Caco-2 (cell line): ENCODE measurements around the gene PALLD. TPM values are rescaled to one million over a fixed set of nuclear protein-coding genes. Genes with fewer than 3 reads are reported as not detected.

Experiments
- BruUV-seq: library from RNA; stranded (reverse); fragments of 400-500 nt; replicated peaks from 2 replicates; lab custom pipeline; 2021; lab: Mats Ljungman, UMichigan
- CTCF ChIA-PET: fragments of 300-600 bp; sonication (Branson Sonifier 250); formaldehyde crosslinking; loops from one replicate; lab custom pipeline; 2022; ENCODE audit warnings: antibody characterized with exemption; lab: Charles Lee
- POLR2A ChIA-PET: fragments of 300-600 bp; sonication (Branson Sonifier 250); formaldehyde crosslinking; loops from one replicate; lab custom pipeline; 2022; ENCODE audit warnings: antibody characterized with exemption; lab: Charles Lee
- DNase-seq, 2 experiments: peaks; one replicate each; pipeline versions ENCODE4 v3.0.0 to v3.0.0-alpha.2; 2020 to 2022
- H3K27me3 ChIP-seq: replicated peaks from 2 replicates; pipeline ENCODE4 v1.6.0; 2011; ENCODE audit warnings: low read length; ENCODE audit not compliant: control insufficient read depth, insufficient read depth
- H3K36me3 ChIP-seq: 2 replicates; pipeline ENCODE4 v1.5.1; 2011; ENCODE audit warnings: low read length; ENCODE audit not compliant: control insufficient read depth, insufficient read depth
- H3K4me1 ChIP-seq: fragments of 250-450 bp; sonication (Bioruptor Pico); 2 replicates; pipeline ENCODE4 v1.5.1; 2020; ENCODE audit warnings: mild to moderate bottlenecking
- H3K4me3 ChIP-seq: 2 replicates; pipeline ENCODE4 v1.5.1; 2011; ENCODE audit warnings: low read depth, mild to moderate bottlenecking, control low read depth, low read length
- H3K9me3 ChIP-seq: fragments of 250-450 bp; sonication (Bioruptor Pico); 2 replicates; pipeline ENCODE4 v1.5.1; 2020; ENCODE audit warnings: mild to moderate bottlenecking, moderate library complexity
- H3K27ac Mint-ChIP-seq: one replicate; pipeline ENCODE4 v1.8.0; 2022; ENCODE audit warnings: mixed read lengths; ENCODE audit not compliant: unreplicated experiment
- H3K27me3 Mint-ChIP-seq: one replicate; pipeline ENCODE4 v1.8.0; 2022; ENCODE audit warnings: mixed read lengths; ENCODE audit not compliant: insufficient read depth, unreplicated experiment
- H3K36me3 Mint-ChIP-seq: one replicate; pipeline ENCODE4 v1.8.0; 2022; ENCODE audit warnings: mild to moderate bottlenecking, mixed read lengths; ENCODE audit not compliant: insufficient read depth, unreplicated experiment
- H3K4me1 Mint-ChIP-seq: one replicate; pipeline ENCODE4 v1.8.0; 2022; ENCODE audit warnings: low read depth, mixed read lengths; ENCODE audit not compliant: unreplicated experiment
- H3K4me3 Mint-ChIP-seq: one replicate; pipeline ENCODE4 v1.8.0; 2022; ENCODE audit warnings: mild to moderate bottlenecking, moderate library complexity, mixed read lengths; ENCODE audit not compliant: unreplicated experiment
- H3K9me3 Mint-ChIP-seq: one replicate; pipeline ENCODE4 v1.8.0; 2022; ENCODE audit warnings: mixed read lengths; ENCODE audit not compliant: unreplicated experiment
- CTCF ChIP-seq, 2 experiments: fragments of 200-600 bp in 1 of 2; IDR thresholded peaks; 1 replicate in 1 of 2; 2 replicates in 1 of 2; pipeline versions ENCODE4 v1.5.1 to v1.8.0; 2011 to 2022; ENCODE audit warnings: antibody characterized with exemption in 1 of 2, control low read depth in 1 of 2, inconsistent platforms in 1 of 2, low read depth in 1 of 2, low read length in 1 of 2, mild to moderate bottlenecking in 1 of 2, moderate library complexity in 1 of 2; ENCODE audit not compliant: insufficient read depth in 1 of 2, severe bottlenecking in 1 of 2, unreplicated experiment in 1 of 2
- intact Hi-C: fragments of 100-400 bp; cut with micrococcal nuclease; formaldehyde crosslinking; loops from one replicate; pipeline ENCODE4 v1.10.0; 2022; ENCODE audit not compliant: unreplicated experiment
- total RNA-seq: library from RNA; stranded (reverse); gene quantifications from 2 replicates; pipeline ENCODE4 v1.2.3, GENCODE V29; 2022

Gene PALLD
- total RNA-seq, 1 experiment from 2014 or later = 12.3 TPM

- no peaks in the 10 kb centered on the region for H3K9me3 Mint-ChIP-seq
- H3K27me3 ChIP-seq = no peaks in the 10 kb centered on the region; the same call in 1 of the 2 replicates
- no peaks in the 10 kb centered on the region for H3K4me1 ChIP-seq
- H3K27ac Mint-ChIP-seq = no peak overlapping the region
- peaks cover 3% of the 10 kb centered on the region for H3K27me3 Mint-ChIP-seq
- ChIA-PET CTCF (interaction anchor here (0.6 to 2.7 kb wide), 3 partner anchors 208 to 394 kb away, joined by 3 to 9 read pairs (median 4); no protein-coding TSS in a partner anchor), POLR2A (no interaction called here)
- peak; percentile 36 to 58 for TF ChIP-seq CTCF (IDR thresholded peaks at IDR 0.05; ENCODE audit: insufficient read depth in 1 of 2, low read depth in 1 of 2, low read length in 1 of 2, severe bottlenecking in 1 of 2, unreplicated experiment in 1 of 2)
- BruUV-seq = no TSS peak
- H3K4me3 Mint-ChIP-seq = no peak overlapping the region
- intact Hi-C loops = loop anchor here (1.0 to 10.0 kb wide), 6 partner anchors 155 to 776 kb away; no protein-coding TSS in a partner anchor
- H3K36me3 Mint-ChIP-seq = no peaks in the 10 kb centered on the region
- H3K9me3 ChIP-seq = no peaks in the 10 kb centered on the region
- no peaks in the 10 kb centered on the region for H3K4me1 Mint-ChIP-seq
- H3K4me3 ChIP-seq = no peak overlapping the region
- no peaks in the 10 kb centered on the region for H3K36me3 ChIP-seq
- DNase-seq = peak; percentile 30 to 36
Observed at GRCh38 chr4:168710353-168710946, 213.6 kb downstream of the PALLD start.

DNA sequence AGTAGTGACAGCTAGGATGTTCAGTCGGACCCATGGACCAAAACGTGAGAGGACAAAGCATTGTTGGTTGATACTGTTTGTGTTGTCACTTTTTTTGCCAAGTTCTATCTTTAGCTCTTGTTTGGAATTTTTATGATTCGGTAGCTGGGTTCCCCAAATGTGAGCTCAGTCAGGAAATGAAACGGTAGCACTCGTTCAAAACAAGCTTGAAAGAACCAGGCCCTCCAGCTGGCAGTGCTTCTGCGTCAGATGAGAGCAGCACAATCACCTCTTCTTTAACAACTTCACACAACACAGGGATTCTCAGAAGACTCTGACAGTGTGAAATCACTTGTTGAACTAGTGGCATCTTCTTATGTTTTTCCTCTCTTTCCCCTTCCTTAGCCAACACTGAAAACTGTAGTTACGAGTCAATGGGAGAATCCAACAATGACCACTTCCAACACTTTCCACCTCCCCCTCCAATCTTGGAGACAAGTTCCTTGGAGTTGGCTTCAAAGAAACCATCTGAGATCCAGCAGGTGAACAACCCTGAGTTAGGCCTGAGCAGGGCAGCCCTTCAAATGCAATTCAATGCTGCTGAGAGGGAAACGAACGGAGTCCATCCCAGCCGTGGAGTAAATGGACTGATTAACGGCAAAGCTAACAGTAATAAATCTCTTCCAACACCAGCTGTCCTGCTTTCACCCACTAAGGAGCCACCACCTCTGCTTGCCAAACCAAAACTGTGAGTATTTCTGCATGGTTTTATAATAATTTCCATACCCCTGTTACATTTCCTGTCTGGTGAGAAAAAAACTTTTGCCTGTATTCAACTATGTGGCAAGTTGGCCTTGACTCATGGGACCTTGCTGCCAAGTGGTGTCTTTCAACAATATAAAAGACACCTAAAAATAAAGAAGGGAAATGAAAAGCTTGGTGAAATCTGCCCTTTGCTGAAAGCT lies 214.6 kb downstream of the PALLD start:
- intact Hi-C loops = loop anchor here (2.0 to 10.0 kb wide), 3 partner anchors 295 to 775 kb away; no protein-coding TSS in a partner anchor
- Histone ChIP-seq H3K27me3 (no peaks in the 10 kb centered on the region; the same call in 1 of the 2 replicates), H3K9me3 (no peaks in the 10 kb centered on the region), H3K4me1 (no peaks in the 10 kb centered on the region), H3K36me3 (no peaks in the 10 kb centered on the region), H3K4me3 (no peak overlapping the region)
- CTCF ChIA-PET = interaction anchor here (0.6 to 2.7 kb wide), 4 partner anchors 12 to 395 kb away, joined by 3 to 9 read pairs (median 4); no protein-coding TSS in a partner anchor
- H3K4me1 Mint-ChIP-seq = no peaks in the 10 kb centered on the region
- no peak overlapping the region for H3K4me3 Mint-ChIP-seq
- TF ChIP-seq CTCF (IDR thresholded peaks at IDR 0.05; ENCODE audit: insufficient read depth in 1 of 2, low read depth in 1 of 2, low read length in 1 of 2, severe bottlenecking in 1 of 2, unreplicated experiment in 1 of 2) = no peak
- POLR2A ChIA-PET = no interaction called here
- BruUV-seq = no TSS peak
- peaks cover 3% of the 10 kb centered on the region for H3K27me3 Mint-ChIP-seq
- no peaks in the 10 kb centered on the region for H3K36me3 Mint-ChIP-seq
- no peaks in the 10 kb centered on the region for H3K9me3 Mint-ChIP-seq
- no peak for DNase-seq
- no peak overlapping the region for H3K27ac Mint-ChIP-seq

DNA sequence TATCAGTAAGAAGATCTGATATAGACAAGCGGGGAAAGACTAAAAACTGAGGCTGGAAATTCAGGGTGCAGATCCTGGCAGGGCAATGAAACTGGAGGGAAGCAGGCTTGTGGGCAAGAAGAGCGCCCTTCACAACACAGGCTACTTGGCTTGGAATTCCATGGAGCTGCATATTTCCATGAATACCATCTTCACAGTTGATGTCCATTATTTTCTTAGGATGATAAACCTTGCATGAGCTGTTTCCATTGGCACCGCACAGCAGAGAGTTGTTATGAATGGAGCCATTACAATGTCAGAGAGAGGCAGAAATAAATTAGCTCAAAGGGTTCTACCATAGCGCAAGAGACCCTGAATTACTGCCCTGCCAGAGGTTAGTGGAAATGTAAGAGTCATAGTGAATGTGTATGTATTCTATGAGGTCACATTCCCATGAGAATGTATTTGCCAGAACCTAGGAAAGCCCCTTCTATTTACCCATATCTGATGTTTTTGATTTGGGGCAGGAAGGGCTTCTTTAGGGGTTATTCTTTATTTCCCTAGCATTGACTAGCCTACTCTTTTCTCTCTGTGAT lies 215.6 kb downstream of the PALLD start:
- BruUV-seq = no TSS peak
- intact Hi-C loops = loop anchor here (10.0 kb wide), 1 partner anchor 528 kb away; no protein-coding TSS in a partner anchor
- no peak overlapping the region for H3K4me3 Mint-ChIP-seq
- no peaks in the 10 kb centered on the region for H3K36me3 ChIP-seq
- H3K4me3 ChIP-seq = no peak overlapping the region
- POLR2A ChIA-PET = no interaction called here
- DNase-seq = no peak
- no peaks in the 10 kb centered on the region for H3K4me1 ChIP-seq
- no peaks in the 10 kb centered on the region for H3K4me1 Mint-ChIP-seq
- H3K27me3 Mint-ChIP-seq = peaks cover 3% of the 10 kb centered on the region
- no peaks in the 10 kb centered on the region; the same call in 1 of the 2 replicates for H3K27me3 ChIP-seq
- no peaks in the 10 kb centered on the region for H3K9me3 ChIP-seq
- CTCF ChIA-PET = interaction anchor here (0.6 to 0.9 kb wide), 2 partner anchors 13 to 209 kb away, joined by 3 to 4 read pairs; no protein-coding TSS in a partner anchor
- H3K9me3 Mint-ChIP-seq = no peaks in the 10 kb centered on the region
- TF ChIP-seq CTCF (IDR thresholded peaks at IDR 0.05; ENCODE audit: insufficient read depth in 1 of 2, low read depth in 1 of 2, low read length in 1 of 2, severe bottlenecking in 1 of 2, unreplicated experiment in 1 of 2) = no peak
- no peaks in the 10 kb centered on the region for H3K36me3 Mint-ChIP-seq
- H3K27ac Mint-ChIP-seq = no peak overlapping the region
